Kidney epithelial cell (primary cell): ENCODE data around the gene CFAP299. TPM values are rescaled to one million over a fixed set of nuclear protein-coding genes. Genes with fewer than 3 reads are reported as not detected.
A peak's percentile ranks its signal among the peaks of the same experiment; 100 is the strongest.
"Not testable (repeated sequence)": the region's sequence is repeated elsewhere in the genome, so short reads cannot be mapped to it uniquely, and the experiment has no call there.

Source experiments
- DNase-seq: peaks from one replicate; pipeline ENCODE4 v3.0.0-alpha.2; 2010; ENCODE audit warnings: low read depth
- H3K27me3 ChIP-seq: 2 replicates; pipeline ENCODE4 v1.6.0; 2011; ENCODE audit warnings: low read length; ENCODE audit not compliant: control insufficient read depth, insufficient read depth
- H3K36me3 ChIP-seq: 2 replicates; pipeline ENCODE4 v1.5.1; 2011; ENCODE audit warnings: low read length; ENCODE audit not compliant: control insufficient read depth, insufficient read depth
- H3K4me3 ChIP-seq: 2 replicates; pipeline ENCODE4 v1.5.1; 2011; ENCODE audit warnings: low read depth, mild to moderate bottlenecking, control low read depth, low read length
- CTCF ChIP-seq: IDR thresholded peaks from 2 replicates; pipeline ENCODE4 v1.5.1; 2011; ENCODE audit warnings: mild to moderate bottlenecking, moderate library complexity, low read length, control low read depth, inconsistent platforms; ENCODE audit not compliant: insufficient read depth, poor library complexity, severe bottlenecking
- total RNA-seq: library from RNA; depleted of rRNA; stranded (reverse); fragments of >200 nt; gene quantifications from 2 replicates; pipeline ENCODE4 v1.2.3, GENCODE V29; 2015

Gene CFAP299
- total RNA-seq, 1 donor from 2014 or later, result not detected

- no peak for DNase-seq
- peak; percentile 38 for TF ChIP-seq CTCF
- Histone ChIP-seq H3K4me3 (no peak overlapping the region), H3K27me3 (no peaks in the 10 kb centered on the region), H3K36me3 (no peaks in the 10 kb centered on the region)
Measured at GRCh38 chr4:80619070-80619674, 283.6 kb downstream of the CFAP299 start.

DNA sequence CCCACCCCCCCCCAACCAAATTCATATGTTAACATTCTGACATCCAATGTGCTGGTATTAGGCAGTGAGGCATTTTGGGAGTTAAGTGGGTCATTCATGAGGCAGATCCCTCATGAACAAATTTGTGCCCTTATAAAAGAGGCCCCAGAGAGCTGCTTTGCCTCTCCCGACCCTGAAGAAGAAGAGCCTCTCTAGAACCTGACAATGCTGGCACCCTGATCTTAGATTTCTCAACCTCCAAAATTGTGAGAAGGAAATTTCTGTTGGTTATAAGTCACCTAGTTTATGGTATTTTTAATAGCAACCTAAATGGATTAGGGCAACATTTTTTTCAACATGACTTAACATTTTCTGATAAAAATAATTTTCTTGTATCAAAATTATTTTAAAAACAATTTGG lies 296.3 kb downstream of the CFAP299 start:
- no peak overlapping the region for H3K4me3 ChIP-seq
- H3K36me3 ChIP-seq, result no peaks in the 10 kb centered on the region
- H3K27me3 ChIP-seq, result no peaks in the 10 kb centered on the region
- TF ChIP-seq CTCF, result no peak
- DNase-seq, result no peak

GRCh38 chr4:80637190-80637589 lies 301.7 kb downstream of the CFAP299 start:
- no peaks in the 10 kb centered on the region for H3K36me3 ChIP-seq
- H3K4me3 ChIP-seq, result no peak overlapping the region
- no peak for DNase-seq
- TF ChIP-seq CTCF, result no peak
- no peaks in the 10 kb centered on the region for H3K27me3 ChIP-seq

DNA sequence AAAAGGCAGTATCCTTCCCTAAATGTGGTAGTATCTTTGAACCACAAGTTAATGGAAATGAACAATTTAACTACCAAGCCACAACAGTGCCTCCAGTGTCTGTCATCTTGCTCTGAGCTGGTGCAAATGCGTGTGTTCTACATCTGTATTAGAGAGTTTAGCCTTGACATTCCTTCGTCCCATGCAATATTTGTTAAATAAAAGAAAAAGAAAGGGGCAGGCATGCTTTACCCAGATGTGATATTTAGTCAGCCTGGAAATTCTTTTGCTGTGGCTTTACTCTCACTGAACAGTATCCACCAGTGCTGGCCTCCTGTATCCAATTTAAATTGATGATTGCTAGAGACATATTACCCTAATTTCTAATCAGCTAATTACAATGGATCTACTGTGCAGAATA lies 310.5 kb downstream of the CFAP299 start:
- no peak overlapping the region for H3K4me3 ChIP-seq
- no peaks in the 10 kb centered on the region for H3K27me3 ChIP-seq
- DNase-seq, result no peak
- H3K36me3 ChIP-seq, result no peaks in the 10 kb centered on the region
- TF ChIP-seq CTCF, result no peak

GRCh38 chr4:80655662-80656061 lies 320.1 kb downstream of the CFAP299 start:
- no peak for TF ChIP-seq CTCF
- Histone ChIP-seq H3K36me3 (no peaks in the 10 kb centered on the region), H3K27me3 (no peaks in the 10 kb centered on the region), H3K4me3 (no peak overlapping the region)
- DNase-seq, result no peak

GRCh38 chr4:80670118-80670517 lies 334.6 kb downstream of the CFAP299 start:
- H3K27me3 ChIP-seq, H3K4me3 ChIP-seq, DNase-seq, H3K36me3 ChIP-seq: not testable (repeated sequence)
